ENCODE results near the gene SMIM12. TPM values are rescaled to one million over a fixed set of nuclear protein-coding genes. Genes with fewer than 3 reads are reported as not detected.

The SMIM12 gene, protein sequence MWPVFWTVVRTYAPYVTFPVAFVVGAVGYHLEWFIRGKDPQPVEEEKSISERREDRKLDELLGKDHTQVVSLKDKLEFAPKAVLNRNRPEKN
- 23.2 TPM for total RNA-seq

GRCh38 chr1:34859446-34860200 lies at the start of gene SMIM12:
SMIM12 (minus strand) TSS chr1:34859749; CDS start chr1:34855977, 3,772 bp downstream.
- H3K4me1 ChIP-seq = peaks cover 10 to 12% of the 10 kb centered on the region in 2 donors
- intact Hi-C loops (cut with DNase I) = loop anchor here (2.0 to 10.0 kb wide), 3 partner anchors 171 to 785 kb away; partner anchors contain the start of genes PSMB2 and ZMYM6
- peaks cover 13% of the 10 kb centered on the region in 2 donors for H3K36me3 ChIP-seq
- H3K27ac ChIP-seq = peak within 1 kb of the TSS; percentile 89 to 90
- peak; percentile 73 to 97 for DNase-seq (ENCODE audit: low spot score in 2 of 2)
- TF ChIP-seq, protein P1, sequence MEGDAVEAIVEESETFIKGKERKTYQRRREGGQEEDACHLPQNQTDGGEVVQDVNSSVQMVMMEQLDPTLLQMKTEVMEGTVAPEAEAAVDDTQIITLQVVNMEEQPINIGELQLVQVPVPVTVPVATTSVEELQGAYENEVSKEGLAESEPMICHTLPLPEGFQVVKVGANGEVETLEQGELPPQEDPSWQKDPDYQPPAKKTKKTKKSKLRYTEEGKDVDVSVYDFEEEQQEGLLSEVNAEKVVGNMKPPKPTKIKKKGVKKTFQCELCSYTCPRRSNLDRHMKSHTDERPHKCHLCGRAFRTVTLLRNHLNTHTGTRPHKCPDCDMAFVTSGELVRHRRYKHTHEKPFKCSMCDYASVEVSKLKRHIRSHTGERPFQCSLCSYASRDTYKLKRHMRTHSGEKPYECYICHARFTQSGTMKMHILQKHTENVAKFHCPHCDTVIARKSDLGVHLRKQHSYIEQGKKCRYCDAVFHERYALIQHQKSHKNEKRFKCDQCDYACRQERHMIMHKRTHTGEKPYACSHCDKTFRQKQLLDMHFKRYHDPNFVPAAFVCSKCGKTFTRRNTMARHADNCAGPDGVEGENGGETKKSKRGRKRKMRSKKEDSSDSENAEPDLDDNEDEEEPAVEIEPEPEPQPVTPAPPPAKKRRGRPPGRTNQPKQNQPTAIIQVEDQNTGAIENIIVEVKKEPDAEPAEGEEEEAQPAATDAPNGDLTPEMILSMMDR (IDR thresholded peaks at IDR 0.05) = peak; percentile 90 to 92 (median 91)
- peak within 1 kb of the TSS; percentile 56 to 93 for H3K4me3 ChIP-seq
- H3K9me3 ChIP-seq = no peaks in the 10 kb centered on the region
- no peaks in the 10 kb centered on the region for H3K27me3 ChIP-seq

- TF ChIP-seq, protein P1 (IDR thresholded peaks at IDR 0.05) = no peak
- H3K4me3 ChIP-seq = no peak overlapping the region
- DNase-seq (ENCODE audit: low spot score in 2 of 2) = no peak
- H3K27ac ChIP-seq = no peak overlapping the region
- H3K27me3 ChIP-seq = no peaks in the 10 kb centered on the region
- intact Hi-C loops (cut with DNase I) = no loop called here
- H3K4me1 ChIP-seq = no peaks in the 10 kb centered on the region
- H3K36me3 ChIP-seq = no peaks in the 10 kb centered on the region
- H3K9me3 ChIP-seq = no peaks in the 10 kb centered on the region
These were observed 48.8 kb upstream of the SMIM12 start for GRCh38 chr1:34908369-34908768.

- Histone ChIP-seq H3K27me3 (no peaks in the 10 kb centered on the region), H3K27ac (no peak overlapping the region), H3K4me1 (no peaks in the 10 kb centered on the region), H3K36me3 (no peaks in the 10 kb centered on the region), H3K9me3 (no peaks in the 10 kb centered on the region), H3K4me3 (no peak overlapping the region)
- intact Hi-C loops (cut with DNase I) = no loop called here
- TF ChIP-seq, protein P1 (IDR thresholded peaks at IDR 0.05) = no peak
- no peak for DNase-seq (ENCODE audit: low spot score in 2 of 2)
These were observed 48.0 kb upstream of the SMIM12 start for GRCh38 chr1:34907487-34908090.

- no peaks in the 10 kb centered on the region for H3K9me3 ChIP-seq
- no peaks in the 10 kb centered on the region for H3K27me3 ChIP-seq
- no peak overlapping the region for H3K27ac ChIP-seq
- intact Hi-C loops (cut with DNase I) = no loop called here
- no peak for DNase-seq (ENCODE audit: low spot score in 2 of 2)
- no peaks in the 10 kb centered on the region for H3K4me1 ChIP-seq
- H3K36me3 ChIP-seq = no peaks in the 10 kb centered on the region
- TF ChIP-seq, protein P1 (IDR thresholded peaks at IDR 0.05) = no peak
- H3K4me3 ChIP-seq = no peak overlapping the region
These were observed 47.2 kb upstream of the SMIM12 start for GRCh38 chr1:34906756-34907155.

DNA sequence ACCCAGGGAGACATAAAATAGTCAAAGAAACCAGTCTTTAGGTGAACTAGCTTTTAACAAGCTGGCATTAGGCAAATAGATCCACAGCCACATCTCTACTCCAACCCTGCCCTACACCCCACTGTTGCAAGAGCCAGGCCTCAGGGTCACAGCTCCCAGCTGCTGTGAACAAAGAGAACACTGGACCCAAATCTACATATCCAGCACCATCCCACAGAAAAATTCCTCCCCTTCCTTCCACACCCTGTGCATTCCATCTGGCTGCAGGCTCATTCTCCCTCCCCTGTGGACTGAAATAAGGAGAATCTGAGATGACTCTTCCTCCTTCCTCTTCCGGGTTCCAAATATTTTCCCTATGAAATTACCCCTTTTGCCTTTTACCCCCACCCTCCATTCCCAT lies 46.7 kb upstream of the SMIM12 start:
- no peak overlapping the region for H3K4me3 ChIP-seq
- no peaks in the 10 kb centered on the region for H3K9me3 ChIP-seq
- no peak overlapping the region for H3K27ac ChIP-seq
- TF ChIP-seq, protein P1 (IDR thresholded peaks at IDR 0.05) = no peak
- H3K36me3 ChIP-seq = no peaks in the 10 kb centered on the region
- H3K27me3 ChIP-seq = no peaks in the 10 kb centered on the region
- no peak for DNase-seq (ENCODE audit: low spot score in 2 of 2)
- intact Hi-C loops (cut with DNase I) = no loop called here
- no peaks in the 10 kb centered on the region for H3K4me1 ChIP-seq

Measured in ascending aorta (tissue), 2 donors.